ENCODE results near the gene MRPL19.

MRPL19 gene

DNA sequence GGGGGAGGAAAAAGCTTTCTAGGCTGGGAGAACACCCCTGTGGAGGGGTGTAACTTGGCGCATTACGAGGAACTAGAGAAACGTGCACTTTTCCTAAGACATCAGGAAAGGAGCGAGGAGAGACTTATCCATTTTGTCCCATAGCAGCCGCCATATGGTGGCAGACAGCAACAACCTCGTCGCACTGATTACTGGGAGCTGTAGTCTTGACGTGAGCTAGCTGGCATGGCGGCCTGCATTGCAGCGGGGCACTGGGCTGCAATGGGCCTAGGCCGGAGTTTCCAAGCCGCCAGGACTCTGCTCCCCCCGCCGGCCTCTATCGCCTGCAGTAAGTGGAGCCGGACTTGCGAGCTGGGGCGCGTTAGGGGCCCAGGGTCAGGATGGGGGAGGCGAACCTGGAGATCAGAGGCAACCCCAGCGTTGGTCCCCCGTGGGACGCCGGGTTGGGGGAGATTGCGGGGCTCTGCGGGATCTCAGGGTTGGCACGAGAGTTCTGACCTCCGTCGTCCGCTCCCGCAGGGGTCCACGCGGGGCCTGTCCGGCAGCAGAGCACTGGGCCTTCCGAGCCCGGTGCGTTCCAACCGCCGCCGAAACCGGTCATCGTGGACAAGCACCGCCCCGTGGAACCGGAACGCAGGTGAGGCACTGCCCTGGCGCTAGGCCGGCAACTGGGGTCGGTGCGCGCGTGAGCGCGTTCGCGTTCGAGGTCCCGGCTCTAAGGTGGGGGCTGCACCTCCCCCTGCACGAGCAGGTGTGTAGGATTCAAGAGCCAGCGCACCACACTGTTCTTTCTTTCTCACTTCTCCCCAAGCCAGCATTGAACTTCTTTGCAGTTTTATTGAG is at the start of gene MRPL19:
TSS of gene MRPL19 (plus strand) at position 201 of the 843 bp plus-strand sequence. CDS start at position 226, 25 bp downstream.
- DNase-seq, result peak; percentile 60 to 65

DNA sequence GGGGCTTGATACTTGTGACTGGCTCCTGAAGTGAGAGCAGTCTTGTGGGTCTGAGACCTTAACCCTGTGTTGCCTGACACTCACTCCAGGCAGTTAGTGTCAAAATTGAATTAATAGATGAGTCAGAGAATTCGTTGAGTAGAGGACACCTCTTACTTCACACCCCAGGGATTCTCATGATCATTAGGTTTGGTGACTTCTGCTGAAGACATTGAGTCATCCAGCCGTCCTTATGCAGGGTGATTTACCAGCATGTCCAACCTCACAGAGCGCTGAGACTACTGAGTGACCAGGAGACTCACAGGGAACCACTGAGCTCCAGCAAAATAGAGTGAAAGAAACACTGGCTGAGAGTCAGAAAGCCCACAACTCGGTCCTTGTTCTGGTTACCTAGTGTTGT is 49.8 kb upstream of the MRPL19 start:
- DNase-seq, result no peak

DNA sequence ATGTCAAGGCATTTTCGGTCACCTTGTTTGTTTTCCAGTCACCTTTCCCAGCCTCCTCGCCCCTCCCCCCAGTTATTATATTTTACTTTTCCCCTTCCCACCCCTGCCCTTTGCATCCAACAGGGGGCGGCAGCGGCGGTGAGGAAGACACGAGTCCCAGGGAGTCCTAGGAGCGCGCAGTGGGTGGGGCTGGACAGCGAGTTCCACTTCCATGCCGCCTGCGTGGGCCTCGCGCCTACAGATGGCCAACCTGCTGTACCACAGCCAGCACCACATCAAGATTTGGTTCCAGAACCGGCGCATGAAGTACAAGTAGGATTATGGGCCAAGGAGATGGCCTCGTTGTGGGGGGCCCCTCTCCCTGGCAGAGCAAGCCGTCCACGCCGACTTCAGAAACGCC is 48.6 kb upstream of the MRPL19 start:
- no peak for DNase-seq

DNA sequence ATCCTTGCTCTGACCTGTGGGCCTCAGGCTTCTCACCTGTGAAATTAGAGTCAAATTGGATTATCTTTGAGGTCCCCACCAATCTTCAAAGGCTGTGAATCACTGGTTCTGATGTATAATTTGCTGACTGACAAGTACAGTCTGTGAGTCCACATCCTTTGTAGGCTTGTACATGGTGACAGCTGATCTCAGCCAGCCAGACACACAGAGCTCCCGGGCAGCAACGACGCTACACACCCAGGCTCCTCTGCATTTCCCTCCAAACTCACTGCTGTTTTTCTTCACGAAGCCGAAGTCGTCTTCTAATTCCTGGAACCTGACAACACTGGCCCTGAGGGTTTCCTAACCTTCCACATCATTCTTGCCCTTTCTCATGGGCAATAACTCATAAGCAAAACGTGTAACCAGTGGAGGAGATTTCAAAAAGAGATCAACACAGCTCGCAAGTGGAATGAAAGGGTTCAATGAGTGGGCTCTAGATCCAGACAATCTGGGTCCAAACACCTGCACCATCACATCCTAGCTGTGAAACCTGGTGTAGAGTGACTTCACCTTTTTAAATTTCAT is 47.9 kb upstream of the MRPL19 start:
- DNase-seq, result no peak

DNA sequence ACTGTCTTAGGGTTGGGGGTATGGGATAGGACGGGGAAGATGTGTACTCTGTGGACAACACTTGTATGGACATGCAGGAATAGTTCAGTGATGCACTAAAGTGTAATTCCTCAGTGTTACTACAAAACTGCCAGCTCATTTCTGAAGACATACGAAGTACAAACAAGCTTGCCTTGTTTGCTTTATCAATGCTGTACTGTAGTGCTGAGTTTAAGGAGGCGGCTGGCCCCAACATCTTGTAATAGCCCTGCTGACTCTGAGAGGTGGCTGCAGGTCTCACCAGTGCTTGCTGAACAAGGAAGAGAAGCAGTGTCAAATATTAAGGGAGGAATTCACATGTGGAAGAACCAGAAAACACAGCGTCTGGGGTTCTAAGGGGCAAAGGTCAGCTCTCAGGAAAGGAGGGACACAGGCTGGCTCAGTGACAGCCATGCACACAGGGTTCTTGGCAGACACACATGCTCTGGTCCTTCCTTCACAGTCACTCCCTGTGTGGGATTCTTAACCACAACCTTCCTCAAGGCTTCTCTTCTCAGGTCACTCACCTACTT is 46.0 kb upstream of the MRPL19 start:
- no peak for DNase-seq

DNA sequence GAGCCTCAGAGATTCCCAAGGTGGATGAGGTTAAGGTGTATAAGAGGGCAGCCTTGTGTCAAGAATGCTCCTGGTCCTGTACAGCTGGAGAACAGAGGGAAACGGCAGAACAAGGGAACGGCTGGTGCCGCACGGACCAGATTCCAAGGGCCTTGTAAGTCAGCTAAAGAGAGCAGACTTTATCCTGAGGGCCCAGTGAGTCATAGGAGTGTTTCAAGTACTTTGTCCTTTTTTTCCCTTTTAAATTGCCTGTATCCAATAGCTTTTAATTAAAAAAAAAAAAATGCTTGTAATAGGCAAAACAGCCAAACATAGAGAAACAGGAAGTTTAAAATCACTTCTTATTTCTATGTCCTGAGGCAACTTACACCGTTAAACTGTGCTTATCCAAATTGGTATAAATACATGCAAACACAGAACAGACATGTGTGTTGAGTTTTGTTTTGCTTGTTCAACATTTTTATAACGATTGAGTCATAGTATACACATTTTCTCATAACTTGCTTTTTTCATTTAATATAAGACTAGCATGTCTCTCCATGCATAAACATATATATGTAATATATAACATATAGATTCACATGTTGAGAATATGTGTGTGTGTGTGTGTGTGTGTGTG is 43.8 kb upstream of the MRPL19 start:
- no peak for DNase-seq

DNA sequence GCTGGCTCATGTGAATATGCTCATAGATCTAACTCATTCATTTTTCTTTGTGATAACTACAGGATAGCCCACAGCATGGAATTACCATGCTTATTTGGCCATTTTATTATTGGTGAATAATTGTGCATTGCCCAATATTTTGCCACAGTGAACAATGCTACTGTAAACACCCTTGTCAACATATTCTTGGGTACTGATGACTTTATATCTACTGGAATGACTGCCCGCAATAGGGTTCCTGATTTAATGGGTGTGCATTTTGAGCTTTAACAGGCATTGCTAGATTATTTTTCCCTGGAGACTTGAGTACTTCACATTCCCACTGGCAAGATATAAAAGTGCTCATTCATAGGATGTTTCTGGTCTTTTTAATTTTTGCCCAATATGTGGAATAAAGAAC is 43.1 kb upstream of the MRPL19 start:
- no peak for DNase-seq

DNA sequence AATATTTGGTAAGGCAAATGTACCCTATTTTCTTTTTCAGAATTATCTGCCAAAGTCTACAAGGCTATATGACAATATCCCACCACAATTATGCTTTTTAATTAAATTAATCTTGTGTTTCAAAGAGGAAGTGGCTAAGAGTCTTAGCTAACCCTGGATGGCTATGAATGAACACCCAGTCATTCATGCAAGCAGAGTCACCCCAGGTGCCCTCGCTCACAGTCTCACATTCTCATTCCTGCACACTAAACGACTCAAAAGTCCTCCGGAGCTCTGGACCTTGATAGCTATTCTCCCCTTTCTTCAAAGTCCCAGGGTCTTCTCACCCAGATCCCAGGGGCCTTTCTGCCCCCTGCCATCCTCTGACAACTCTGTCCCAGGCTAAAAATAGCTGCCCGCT is 42.1 kb upstream of the MRPL19 start:
- DNase-seq, result no peak

DNA sequence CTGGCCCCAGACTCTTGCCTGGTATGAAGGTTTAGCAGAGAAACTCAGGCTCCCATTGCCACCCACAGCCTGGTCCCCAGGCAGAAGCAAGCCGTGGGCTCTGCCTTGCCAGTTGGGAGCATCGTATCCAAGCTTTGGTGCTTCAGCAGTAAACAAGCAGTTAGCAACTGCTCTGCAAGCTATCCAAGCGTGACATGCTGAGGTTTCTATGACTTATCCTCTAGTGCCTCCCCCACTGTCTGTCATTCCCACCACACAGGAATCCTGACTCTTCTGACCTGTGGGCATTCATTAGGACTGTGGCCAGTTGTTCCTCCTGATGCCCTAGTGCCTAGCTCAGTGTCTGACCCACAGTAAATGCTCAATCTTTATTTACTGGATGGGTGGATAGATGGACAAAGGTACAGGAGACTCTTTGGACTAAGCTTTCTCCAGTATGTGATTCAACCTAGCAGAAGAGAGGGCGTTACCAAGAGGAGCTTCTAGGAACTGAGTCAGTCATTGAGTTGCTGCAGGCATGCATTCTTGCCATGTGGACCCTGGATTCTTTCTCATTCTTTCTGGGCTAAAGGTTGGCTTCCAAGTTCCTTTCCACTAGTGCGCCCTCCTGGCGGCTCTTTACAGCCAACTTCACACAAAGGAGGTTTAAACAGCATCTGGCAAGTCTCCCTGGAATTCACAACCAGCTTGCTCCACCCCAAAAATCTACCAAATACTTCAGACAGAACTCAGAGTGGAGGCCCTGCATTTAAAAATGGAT is 40.6 kb upstream of the MRPL19 start:
- no peak for DNase-seq

DNA sequence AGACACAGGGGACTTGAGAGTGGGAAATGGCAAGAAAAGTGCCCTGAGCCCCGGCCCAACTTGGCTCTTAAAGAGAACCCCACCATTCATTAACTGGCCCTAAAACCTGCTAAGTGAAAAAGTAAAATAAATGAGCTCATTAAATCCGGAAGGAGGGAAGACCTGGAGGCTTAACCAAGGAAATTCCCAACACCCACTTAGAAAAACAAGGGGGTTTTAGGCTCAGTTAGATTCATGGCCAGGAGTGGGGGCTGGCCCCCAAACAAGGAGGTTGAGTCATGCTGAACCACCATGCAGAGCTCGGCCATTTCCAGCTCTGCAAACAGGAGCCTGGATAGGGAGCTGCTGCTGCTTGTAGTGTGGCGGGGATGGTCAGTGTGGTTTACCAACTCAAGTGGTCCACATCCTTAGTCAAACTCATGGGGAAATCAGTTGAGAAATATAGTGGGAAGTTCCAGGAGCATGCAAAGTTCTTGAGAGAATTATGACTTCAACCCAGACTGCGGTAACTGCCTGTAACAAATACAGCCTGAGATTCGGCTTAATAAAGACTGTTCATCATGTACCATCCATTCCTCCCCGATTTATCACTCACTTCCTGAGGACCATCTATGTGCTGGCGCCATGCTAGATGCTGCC is 39.7 kb upstream of the MRPL19 start:
- DNase-seq, result no peak

DNA sequence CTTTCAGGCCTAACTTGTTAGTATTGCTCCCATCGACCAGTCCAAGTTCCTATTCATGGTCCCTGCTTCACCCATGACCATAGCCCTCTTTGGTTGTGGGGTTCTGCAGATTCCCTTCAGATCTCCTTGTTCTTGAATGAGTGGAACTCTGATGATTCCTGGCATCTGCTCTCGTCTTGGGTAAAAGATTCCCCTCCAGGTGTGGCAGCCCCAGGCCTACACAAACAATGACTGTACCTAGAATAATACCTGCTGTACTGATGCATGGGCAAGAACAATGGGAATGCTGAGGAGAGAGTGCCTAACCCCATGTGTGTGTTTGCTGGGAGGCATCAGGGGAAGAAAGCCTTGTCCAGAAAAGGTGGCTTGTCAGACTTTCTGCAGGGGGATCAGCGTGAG is 39.2 kb upstream of the MRPL19 start:
- no peak for DNase-seq

DNA sequence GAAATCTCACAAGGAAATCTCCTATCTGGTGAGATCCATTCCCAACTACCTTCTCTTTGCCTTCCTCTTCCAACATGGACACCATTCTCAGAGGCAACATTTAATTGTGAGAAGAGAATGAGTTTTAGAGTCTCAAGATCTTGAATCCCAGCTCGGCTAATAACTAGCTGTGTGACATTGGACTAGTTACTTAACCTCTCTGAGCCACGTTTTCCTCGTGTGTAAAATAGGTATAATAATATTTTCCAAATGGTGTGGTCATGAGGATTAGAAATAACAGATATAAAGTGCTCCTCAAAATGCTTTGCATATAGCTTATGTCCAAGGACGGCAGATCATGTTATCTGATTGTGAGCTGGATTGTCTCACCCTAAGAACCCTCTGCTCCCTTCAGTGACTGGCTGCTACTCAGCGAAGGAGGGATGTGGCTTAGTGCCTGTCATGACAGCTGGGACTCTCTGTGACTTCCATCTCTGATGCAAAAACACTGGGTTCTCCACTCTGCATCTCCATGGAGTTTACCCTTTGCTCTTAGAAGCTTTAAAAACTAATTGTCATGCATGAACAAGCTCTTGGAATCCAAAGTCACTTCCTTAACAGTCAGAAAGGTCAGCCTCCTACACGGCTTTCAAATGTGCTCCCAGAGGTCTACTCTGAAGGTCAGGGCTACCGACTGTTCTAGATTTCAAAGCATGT is 38.4 kb upstream of the MRPL19 start:
- DNase-seq, result no peak

DNA sequence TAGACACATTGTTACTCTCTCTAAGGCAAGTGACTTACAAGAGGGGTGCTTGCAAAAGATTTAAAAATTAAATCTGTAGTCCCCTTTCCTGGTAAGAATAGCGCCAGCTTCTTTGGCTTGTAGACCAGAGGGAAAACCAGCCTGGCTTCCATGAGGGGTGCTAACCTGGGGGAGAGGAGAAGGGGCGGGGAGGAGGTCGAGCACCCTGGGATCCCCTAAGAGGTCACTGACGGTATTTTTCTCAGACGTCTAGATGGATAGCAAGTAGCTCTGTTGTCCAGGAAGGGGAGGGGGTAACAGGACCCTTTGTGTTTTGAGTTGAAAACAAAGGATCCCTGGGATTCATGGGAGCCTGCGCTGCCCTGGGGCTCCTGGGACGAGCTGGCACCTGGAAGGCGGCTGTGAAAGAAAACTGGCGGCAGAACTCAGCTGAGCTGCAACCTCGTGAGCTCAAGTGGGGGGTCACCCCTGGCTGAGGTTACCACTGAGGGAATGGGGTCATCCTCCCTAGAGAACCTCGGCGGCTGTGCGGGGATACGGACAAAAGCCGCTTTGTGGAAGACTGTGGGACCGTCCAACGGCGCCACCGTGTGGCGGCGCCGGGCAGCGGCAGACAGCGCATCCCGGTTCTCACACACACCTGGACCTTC is 37.8 kb upstream of the MRPL19 start:
- DNase-seq, result peak; percentile 44 to 53

DNA sequence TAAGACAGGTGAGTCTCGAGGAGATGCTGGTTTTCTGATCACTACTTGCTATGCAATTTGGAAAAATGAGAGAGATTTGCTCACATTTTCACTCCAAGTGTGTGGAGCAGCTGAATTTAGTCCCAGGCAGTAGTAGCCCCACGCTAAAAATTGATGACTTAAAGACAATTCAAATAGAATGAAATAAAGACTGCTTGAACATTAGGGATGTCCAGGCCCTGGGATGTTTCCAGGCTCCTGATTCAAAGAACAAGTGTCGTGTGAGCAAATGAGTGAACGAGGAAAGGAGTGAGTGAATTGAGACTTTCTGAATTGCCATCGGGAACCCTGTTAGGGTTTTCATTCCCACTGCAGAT is 37.3 kb upstream of the MRPL19 start:
- no peak for DNase-seq

DNA sequence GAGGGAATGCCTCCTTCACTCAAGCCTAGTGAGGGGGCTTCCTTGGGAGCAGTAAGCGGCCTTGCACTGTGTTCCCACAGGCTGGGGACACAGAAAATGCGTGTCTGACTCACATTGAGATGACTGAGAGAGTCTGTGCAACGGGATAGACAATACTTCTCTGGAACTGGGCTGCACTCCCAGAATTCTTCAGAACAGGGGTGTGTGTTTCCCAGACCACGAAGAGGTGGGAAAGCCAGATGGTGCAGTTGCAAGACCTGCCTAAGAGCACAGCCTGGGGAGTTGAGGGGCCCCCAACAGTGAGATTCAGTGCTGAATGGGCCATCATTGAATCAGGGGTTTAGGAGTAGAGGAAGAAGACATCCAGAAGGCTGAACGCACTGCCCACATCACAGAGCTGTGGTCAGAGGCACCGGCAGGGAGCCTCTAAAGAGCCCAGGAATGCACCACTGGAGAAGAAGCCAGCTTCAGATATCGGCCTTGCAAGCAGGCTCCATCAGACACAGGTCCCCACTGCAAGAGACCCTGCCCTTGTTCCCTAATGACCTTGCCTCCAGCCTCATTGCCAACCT is 36.6 kb upstream of the MRPL19 start:
- no peak for DNase-seq

DNA sequence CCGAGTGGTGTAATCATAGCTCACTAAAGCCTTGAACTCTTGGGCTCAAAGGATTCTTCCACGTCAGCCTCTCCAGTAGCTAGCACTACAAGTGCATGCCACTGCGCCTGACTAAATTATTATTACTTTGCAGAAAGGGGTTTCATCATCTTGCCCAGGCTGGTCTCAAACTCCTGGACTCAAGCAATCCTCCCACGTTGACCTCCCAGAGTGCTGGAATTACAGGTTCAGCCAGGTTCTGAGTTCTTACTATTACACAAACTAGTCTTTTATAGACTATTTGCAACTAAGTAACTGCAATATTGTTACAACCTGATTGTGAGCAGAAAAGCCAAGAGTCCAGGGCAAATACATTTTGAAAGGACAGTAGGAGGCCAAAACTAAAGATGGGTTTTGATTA is 35.9 kb upstream of the MRPL19 start:
- DNase-seq, result no peak

DNA sequence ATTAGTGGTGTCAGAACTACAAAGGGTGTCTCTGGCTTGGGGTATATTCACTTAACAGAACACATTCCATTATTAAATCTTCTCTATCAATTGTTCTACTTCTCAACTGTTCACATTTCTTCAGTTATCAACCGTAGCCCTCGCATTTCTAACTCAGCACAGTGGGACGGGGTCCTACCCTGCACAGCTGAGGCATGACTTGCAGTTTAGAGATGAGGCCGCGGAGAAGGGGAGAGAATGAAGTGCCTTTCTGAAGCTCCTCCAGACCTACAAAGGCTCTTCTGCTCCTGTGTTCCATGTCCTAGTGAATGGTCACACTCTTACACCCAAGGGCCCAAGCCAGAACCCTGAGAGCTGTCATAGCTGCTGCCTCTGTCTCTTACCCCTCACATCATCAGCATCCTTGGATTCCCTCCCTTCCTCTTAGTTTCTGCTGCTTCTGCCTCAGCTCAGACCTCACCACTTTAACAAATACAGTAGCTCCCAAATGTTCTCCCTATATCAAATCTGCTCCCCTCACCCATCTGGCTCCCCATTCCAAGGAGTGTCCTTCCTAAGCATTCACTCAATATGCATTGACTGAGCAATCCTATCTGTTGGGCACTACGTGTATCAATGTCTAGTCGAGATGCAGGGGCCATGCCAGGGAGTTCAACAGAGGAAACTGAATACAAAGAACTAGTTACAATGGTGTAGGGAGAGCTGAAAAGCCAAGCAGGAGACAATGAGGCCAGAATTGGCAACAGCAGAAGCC is 34.3 kb upstream of the MRPL19 start:
- no peak for DNase-seq

DNA sequence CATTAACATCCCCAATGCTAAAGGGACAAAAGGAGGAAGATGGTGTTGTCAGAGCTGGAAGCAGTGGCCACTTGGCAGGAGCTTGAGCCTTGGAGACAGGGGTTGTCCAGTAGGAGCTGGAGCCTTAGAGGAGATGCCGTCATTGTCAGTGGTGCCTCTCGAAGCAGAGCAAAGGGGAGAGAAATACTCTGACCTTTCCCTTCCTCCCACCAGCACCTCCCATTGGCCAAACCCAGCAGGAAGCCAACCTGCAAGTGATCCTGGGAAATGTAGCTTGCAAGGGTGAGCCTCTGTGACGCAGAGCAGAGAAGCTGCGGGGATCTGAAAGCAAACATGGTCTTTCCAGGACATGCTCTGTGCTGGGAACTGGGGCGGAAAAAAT is 33.7 kb upstream of the MRPL19 start:
- DNase-seq, result no peak

DNA sequence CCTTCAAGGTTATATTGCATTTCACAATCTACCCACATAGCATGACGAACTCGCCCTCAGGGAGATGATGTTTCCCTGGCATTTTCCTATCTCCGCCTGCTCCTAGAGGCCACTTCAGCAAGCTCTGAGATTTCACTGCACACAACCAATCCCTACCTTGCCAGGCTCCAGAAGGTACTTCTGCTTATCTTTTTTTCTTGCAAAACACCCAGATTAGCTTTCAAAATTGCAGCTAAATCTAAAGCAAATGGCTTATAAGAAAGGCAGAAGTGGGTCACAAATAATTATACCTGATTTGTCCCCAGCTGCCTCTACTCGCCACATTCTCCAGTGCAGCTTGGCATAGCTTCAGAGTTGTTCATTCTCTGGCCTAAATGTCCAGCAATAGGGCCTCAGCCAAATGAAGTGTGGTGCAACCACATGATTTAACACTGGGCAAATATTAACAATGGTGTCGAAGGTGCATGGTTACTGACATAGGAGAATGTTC is 32.4 kb upstream of the MRPL19 start:
- no peak for DNase-seq

DNA sequence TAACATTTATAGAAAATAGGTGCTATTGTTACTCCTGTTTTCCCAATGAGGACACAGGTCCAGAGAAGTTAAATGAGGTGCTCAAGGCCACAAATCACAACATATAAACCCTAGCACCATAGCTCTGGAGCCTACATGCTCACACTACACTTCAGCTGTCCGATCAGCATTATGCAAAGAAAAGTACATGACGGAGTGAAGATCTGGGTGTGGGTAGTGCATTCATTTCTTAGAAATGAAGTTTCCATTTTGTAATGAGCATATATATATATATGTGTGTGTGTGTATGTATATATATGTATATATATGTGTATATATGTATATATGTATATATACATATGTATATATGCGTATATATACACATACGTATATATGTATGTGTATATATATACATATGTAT is 30.2 kb upstream of the MRPL19 start:
- no peak for DNase-seq
